Hypothalamus (tissue), 51 donors: ENCODE measurements around the gene FOXP1.

Source experiments
- DNase-seq, 51 donors: peaks; one replicate each; lab custom pipeline; 2025; lab: John Stamatoyannopoulos, UW

Gene FOXP1

GRCh38 chr3:71317749-71318457, 265.6 kb downstream of the FOXP1 start:
- DNase-seq: no peak

- DNase-seq: no peak
These were observed 266.4 kb downstream of the FOXP1 start for GRCh38 chr3:71317140-71317539.

GRCh38 chr3:71316066-71316777, 267.3 kb downstream of the FOXP1 start:
- no peak for DNase-seq

- no peak for DNase-seq
These were observed 268.1 kb downstream of the FOXP1 start for GRCh38 chr3:71315431-71315830.

GRCh38 chr3:71313844-71314243, 269.7 kb downstream of the FOXP1 start:
- no peak for DNase-seq

GRCh38 chr3:71312461-71312860, 271.1 kb downstream of the FOXP1 start:
- no peak for DNase-seq

GRCh38 chr3:71311661-71312046, 271.9 kb downstream of the FOXP1 start:
- no peak for DNase-seq

- DNase-seq: no peak
These were observed 272.4 kb downstream of the FOXP1 start for GRCh38 chr3:71310980-71311660.

GRCh38 chr3:71310359-71310979, 273.1 kb downstream of the FOXP1 start:
- DNase-seq: peak in 11 of 51 donors; percentile 2 to 27 (median 6)

GRCh38 chr3:71309886-71310285, 273.6 kb downstream of the FOXP1 start:
- no peak for DNase-seq

GRCh38 chr3:71309342-71309741, 274.2 kb downstream of the FOXP1 start:
- no peak for DNase-seq

- no peak for DNase-seq
These were observed 274.7 kb downstream of the FOXP1 start for GRCh38 chr3:71308836-71309235.

- DNase-seq: peak in 7 of 51 donors; percentile 1 to 68 (median 7)
These were observed 275.4 kb downstream of the FOXP1 start for GRCh38 chr3:71307991-71308697.

GRCh38 chr3:71305231-71306206, 278.0 kb downstream of the FOXP1 start:
- DNase-seq: peak in 28 of 51 donors; percentile 6 to 80 (median 20)

GRCh38 chr3:71304684-71305083, 278.8 kb downstream of the FOXP1 start:
- DNase-seq: peak in 5 of 51 donors; percentile 8 to 74 (median 24)

- DNase-seq: peak in 1 of 51 donors; percentile 48
These were observed 279.3 kb downstream of the FOXP1 start for GRCh38 chr3:71304247-71304646.

- peak in 7 of 51 donors; percentile 1 to 48 (median 5) for DNase-seq
These were observed 279.8 kb downstream of the FOXP1 start for GRCh38 chr3:71303627-71304200.

GRCh38 chr3:71302604-71303003, 280.9 kb downstream of the FOXP1 start:
- no peak for DNase-seq

- DNase-seq: no peak
These were observed 282.6 kb downstream of the FOXP1 start for GRCh38 chr3:71300951-71301393.
